SK-N-SH treated with all-trans-retinoic acid at 6 μM for 48 hours (cell line): ENCODE data around the gene KIAA1671.
"Not testable (repeated sequence)": the region's sequence is repeated elsewhere in the genome, so short reads cannot be mapped to it uniquely, and the experiment has no call there.

Source experiments
- ATAC-seq: fragments of 200-7000 bp; cut with Tn5 transposase; 3 replicates; pipeline ENCODE4 v1.9.1; 2020; ENCODE audit warnings: mild to moderate bottlenecking, moderate library complexity
- ARNTL ChIP-seq: fragments of 450-650 bp; formaldehyde crosslinking; IDR thresholded peaks from 2 replicates; pipeline ENCODE4 v1.5.0; 2020; ENCODE audit warnings: low read depth, mild to moderate bottlenecking, moderate library complexity, borderline replicate concordance
- ESRRG ChIP-seq: fragments of 250-450 bp; sonication (Bioruptor Pico); IDR thresholded peaks from 2 replicates; pipeline ENCODE4 v1.6.1; 2021; ENCODE audit warnings: mild to moderate bottlenecking
- GLIS3 ChIP-seq: fragments of 250-450 bp; sonication (Bioruptor Pico); IDR thresholded peaks from 2 replicates; pipeline ENCODE4 v1.5.0; 2020; ENCODE audit warnings: mild to moderate bottlenecking, moderate library complexity
- ISL1 ChIP-seq: fragments of 250-450 bp; sonication (Bioruptor Pico); IDR thresholded peaks from 2 replicates; pipeline ENCODE4 v2.1.2; 2022; ENCODE audit warnings: mild to moderate bottlenecking, moderate library complexity
- PATZ1 ChIP-seq: fragments of 250-450 bp; sonication (Bioruptor Pico); IDR thresholded peaks from 2 replicates; pipeline ENCODE4 v1.8.0; 2020; ENCODE audit warnings: mild to moderate bottlenecking, moderate library complexity, borderline replicate concordance
- PPARA ChIP-seq: fragments of 250-450 bp; sonication (Bioruptor Pico); IDR thresholded peaks from 2 replicates; pipeline ENCODE4 v1.5.0; 2020; ENCODE audit warnings: mild to moderate bottlenecking, borderline replicate concordance
- SNAI2 ChIP-seq: fragments of 250-450 bp; sonication (Bioruptor Pico); IDR thresholded peaks from 2 replicates; pipeline ENCODE4 v1.5.0; 2020; ENCODE audit warnings: mild to moderate bottlenecking, moderate library complexity
- TCF4 ChIP-seq: fragments of 250-450 bp; sonication (Bioruptor Pico); IDR thresholded peaks from 2 replicates; pipeline ENCODE4 v1.8.0; 2021; ENCODE audit warnings: mild to moderate bottlenecking, moderate library complexity, borderline replicate concordance
- TSHZ2 ChIP-seq: fragments of 250-450 bp; sonication (Bioruptor Pico); IDR thresholded peaks from 2 replicates; pipeline ENCODE4 v1.5.0; 2020; ENCODE audit warnings: mild to moderate bottlenecking, moderate library complexity
- ZC3H10 ChIP-seq: fragments of 250-450 bp; sonication (Bioruptor Pico); IDR thresholded peaks from 2 replicates; pipeline ENCODE4 v1.5.1; 2021; ENCODE audit warnings: mild to moderate bottlenecking, moderate library complexity
- ZFP3 ChIP-seq: fragments of 250-450 bp; sonication (Bioruptor Pico); IDR thresholded peaks from 2 replicates; pipeline ENCODE4 v1.5.0; 2020; ENCODE audit warnings: mild to moderate bottlenecking, moderate library complexity
- ZNF565 ChIP-seq: fragments of 450-650 bp; formaldehyde crosslinking; conservative IDR thresholded peaks from 2 replicates; pipeline ENCODE4 v1.5.0; 2020; ENCODE audit warnings: low read depth, mild to moderate bottlenecking, moderate library complexity
- ZNF70 ChIP-seq: fragments of 450-650 bp; formaldehyde crosslinking; IDR thresholded peaks from 2 replicates; pipeline ENCODE4 v1.5.0; 2020; ENCODE audit warnings: mild to moderate bottlenecking, moderate library complexity

Gene KIAA1671

GRCh38 chr22:25235547-25236290, 283.2 kb downstream of the KIAA1671 start:
- no peak for TF ChIP-seq TCF4 (CRISPR knock-in tag)
- 0 out of 2 replicates have a peak, but pooled peaks have one; percentile 55 for TF ChIP-seq TSHZ2
- TF ChIP-seq, all 23 proteins: peak for 1
- ATAC-seq = peak; percentile 100

- no peak for ATAC-seq
- TF ChIP-seq ZFP3 (CRISPR knock-in tag) = peak; percentile 97
- no peak for TF ChIP-seq PATZ1 (CRISPR knock-in tag)
Observed at GRCh38 chr22:25236417-25236816, 283.9 kb downstream of the KIAA1671 start.

- TF ChIP-seq ZC3H10 (CRISPR knock-in tag) (no peak), TCF4 (CRISPR knock-in tag) (no peak), ISL1 (CRISPR knock-in tag) (no peak), SNAI2 (CRISPR knock-in tag) (no peak), ZNF70 (CRISPR knock-in tag) (no peak), ZFP3 (CRISPR knock-in tag) (no peak), PATZ1 (CRISPR knock-in tag) (no peak), ESRRG (CRISPR knock-in tag) (no peak), ZNF565 (CRISPR knock-in tag) (no peak), ARNTL (CRISPR knock-in tag) (no peak), GLIS3 (CRISPR knock-in tag) (no peak), PPARA (no peak)
- ATAC-seq = no peak
Observed at GRCh38 chr22:25237503-25237902, 285.0 kb downstream of the KIAA1671 start.

- ATAC-seq = not testable (repeated sequence)
Observed at GRCh38 chr22:25238058-25238457, 285.5 kb downstream of the KIAA1671 start.
